SK-N-SH (cell line): ENCODE data around the gene TRPM3.

Source experiments
- CTCF ChIP-seq: fragments of 200-600 bp; sonication (generic); IDR thresholded peaks from 2 replicates; pipeline ENCODE4 v1.6.1; 2017; ENCODE audit warnings: antibody characterized with exemption, mild to moderate bottlenecking, moderate library complexity
- EP300 ChIP-seq, 2 experiments: IDR thresholded peaks; 2 replicates each; pipeline versions ENCODE4 v1.4.0 to v1.6.1; 2012; ENCODE audit warnings: borderline replicate concordance in 1 of 2, low read depth in 1 of 2, low read length in 1 of 2
- GABPA ChIP-seq: IDR thresholded peaks from 2 replicates; pipeline ENCODE4 v1.4.0; 2012; ENCODE audit warnings: low read depth, mild to moderate bottlenecking
- MAX ChIP-seq: IDR thresholded peaks from 2 replicates; pipeline ENCODE4 v1.4.0; 2012; ENCODE audit warnings: low read depth
- MXI1 ChIP-seq: IDR thresholded peaks from 2 replicates; pipeline ENCODE4 v1.6.1; 2012; ENCODE audit warnings: mild to moderate bottlenecking, low read depth, low read length, improper control_type of control experiment
- POLR2AphosphoS5 ChIP-seq: IDR thresholded peaks from 2 replicates; pipeline ENCODE4 v1.6.1; 2012; ENCODE audit warnings: low read depth, low read length
- RAD21 ChIP-seq: IDR thresholded peaks from 2 replicates; pipeline ENCODE4 v1.6.1; 2012; ENCODE audit warnings: mild to moderate bottlenecking, low read length
- REST ChIP-seq: IDR thresholded peaks from 2 replicates; pipeline ENCODE4 v1.6.1; 2012; ENCODE audit warnings: mild to moderate bottlenecking, low read depth, low read length, moderate library complexity
- SMC3 ChIP-seq: IDR thresholded peaks from 2 replicates; pipeline ENCODE4 v1.6.1; 2012; ENCODE audit warnings: low read depth, low read length, improper control_type of control experiment
- TEAD4 ChIP-seq: IDR thresholded peaks from 2 replicates; pipeline ENCODE4 v1.4.0; 2012; ENCODE audit warnings: mild to moderate bottlenecking, borderline replicate concordance; ENCODE audit not compliant: insufficient read depth
- USF2 ChIP-seq: fragments of 150-350 bp; IDR thresholded peaks from 2 replicates; pipeline ENCODE4 v1.6.1; 2017; ENCODE audit warnings: antibody characterized with exemption, low read length, low read depth, borderline replicate concordance

GRCh38 chr9:71098801-71099200 lies 22.6 kb downstream of the TRPM3 start:
- TF ChIP-seq CTCF (no peak), POLR2AphosphoS5 (no peak), MXI1 (no peak), EP300 (IDR thresholded peaks at IDR 0.05; ENCODE audit: borderline replicate concordance in 1 of 2, low read depth in 1 of 2, low read length in 1 of 2) (no peak), SMC3 (no peak), USF2 (no peak), GABPA (no peak), RAD21 (no peak), TEAD4 (no peak), MAX (no peak), REST (no peak)
